HepG2 (cell line): ENCODE results near the gene PTPRQ. TPM values are rescaled to one million over a fixed set of nuclear protein-coding genes. Genes with fewer than 3 reads are reported as not detected.

Source experiments
- ATAC-seq: fragments of 200-7000 bp; cut with Tn5 transposase; 3 replicates; pipeline ENCODE4 v1.9.1; 2020; ENCODE audit warnings: mild to moderate bottlenecking, moderate library complexity
- BruUV-seq: library from RNA; stranded (reverse); fragments of 400-500 nt; replicated peaks from 2 replicates; lab custom pipeline; 2021; lab: Mats Ljungman, UMichigan
- CTCF ChIA-PET: fragments of 300-600 bp; formaldehyde crosslinking; extraction: SDS; loops from one replicate; lab custom pipeline; 2021; ENCODE audit warnings: low total read pairs, inconsistent platforms, low intra/inter-chr PET ratio; lab: Yijun Ruan, JAX
- POLR2A ChIA-PET: fragments of 350-600 bp; sonication (Branson Sonifier 250); formaldehyde crosslinking; loops from one replicate; lab custom pipeline; 2020; ENCODE audit warnings: antibody characterized with exemption, inconsistent platforms; lab: Yijun Ruan, JAX
- DNase-seq: peaks from one replicate; pipeline ENCODE4 v3.0.0-alpha.2; 2015; ENCODE audit warnings: low spot score
- FAIRE-seq: peaks from 3 replicates; lab custom pipeline; 2011; peaks lifted over from hg19 to GRCh38; lab: Jason Lieb, UNC
- H2AFZ ChIP-seq: one replicate; pipeline ENCODE4 v1.6.1; 2011; ENCODE audit warnings: low read length, inconsistent platforms
- H3K27ac ChIP-seq: fragments of 300-600 bp; 3 replicates; pipeline ENCODE4 v1.8.0; 2011; ENCODE audit warnings: mixed run types, mild to moderate bottlenecking, mixed read lengths, low read length, inconsistent platforms; ENCODE audit not compliant: insufficient read depth; ENCODE audit errors: extremely low read length
- H3K27me3 ChIP-seq, 2 experiments: fragments of 200-600 bp in 1 of 2; 2 replicates in 1 of 2; 3 replicates in 1 of 2; pipeline versions ENCODE4 v1.6.0 to v1.8.0; 2011; ENCODE audit warnings: low read length in 2 of 2, mild to moderate bottlenecking in 2 of 2, moderate library complexity in 2 of 2, inconsistent platforms in 1 of 2; ENCODE audit not compliant: insufficient read depth in 2 of 2, control insufficient read depth in 1 of 2
- H3K36me3 ChIP-seq, 2 experiments: fragments of 200-600 bp in 1 of 2; replicated peaks in 1 of 2; 2 replicates in 1 of 2; 3 replicates in 1 of 2; pipeline versions ENCODE4 v1.5.1 to v1.8.0; 2011; ENCODE audit warnings: low read length in 2 of 2, inconsistent platforms in 1 of 2; ENCODE audit not compliant: insufficient read depth in 2 of 2, control insufficient read depth in 1 of 2
- H3K4me1 ChIP-seq: 2 replicates; pipeline ENCODE4 v1.5.1; 2012; ENCODE audit warnings: low read length, inconsistent platforms; ENCODE audit not compliant: insufficient read depth
- H3K4me2 ChIP-seq: 2 replicates; pipeline ENCODE4 v1.6.0; 2011; ENCODE audit warnings: low read depth, low read length, inconsistent platforms
- H3K4me3 ChIP-seq, 3 experiments: fragments of 200-600 bp in 1 of 3; sonication (generic), shearing (Covaris generic) in 1 of 3; replicated peaks in 1 of 3; 2 replicates each; pipeline ENCODE4 v1.5.1; 2011 to 2016; ENCODE audit warnings: low read length in 3 of 3, inconsistent platforms in 2 of 3, low read depth in 2 of 3, mild to moderate bottlenecking in 2 of 3, control low read depth in 1 of 3, mixed read lengths in 1 of 3; ENCODE audit not compliant: insufficient read depth in 1 of 3
- H3K79me2 ChIP-seq: one replicate; pipeline ENCODE4 v1.6.1; 2011; ENCODE audit warnings: low read length, inconsistent platforms; ENCODE audit not compliant: insufficient read depth
- H3K9ac ChIP-seq: 2 replicates; pipeline ENCODE4 v1.6.0; 2011; ENCODE audit warnings: mild to moderate bottlenecking, low read depth, low read length, inconsistent platforms; ENCODE audit not compliant: insufficient read depth
- H3K9me3 ChIP-seq: 2 replicates; pipeline ENCODE4 v1.5.1; 2012; ENCODE audit warnings: mild to moderate bottlenecking, low read length
- H4K20me1 ChIP-seq: 2 replicates; pipeline ENCODE4 v1.6.0; 2011; ENCODE audit warnings: inconsistent platforms, mild to moderate bottlenecking, low read length, moderate library complexity; ENCODE audit not compliant: insufficient read depth
- AKAP8 ChIP-seq: sonication (generic); formaldehyde crosslinking; IDR thresholded peaks from 2 replicates; pipeline ENCODE4 v1.5.1; 2020; ENCODE audit warnings: mild to moderate bottlenecking, missing genetic modification reagents
- CSRNP2 ChIP-seq: sonication (generic); formaldehyde crosslinking; conservative IDR thresholded peaks from 2 replicates; pipeline ENCODE4 v1.8.0; 2022; ENCODE audit warnings: low read depth, missing genetic modification reagents
- FLYWCH1 ChIP-seq: sonication (generic); formaldehyde crosslinking; IDR thresholded peaks from 2 replicates; pipeline ENCODE4 v1.8.1; 2023; ENCODE audit warnings: mild to moderate bottlenecking, missing genetic modification reagents
- JUND ChIP-seq: sonication (generic); formaldehyde crosslinking; IDR thresholded peaks from 2 replicates; pipeline ENCODE4 v1.8.0; 2022; ENCODE audit warnings: mild to moderate bottlenecking, missing genetic modification reagents
- SALL2 ChIP-seq: sonication (generic); formaldehyde crosslinking; IDR thresholded peaks from 2 replicates; pipeline ENCODE4 v1.8.1; 2023; ENCODE audit warnings: mild to moderate bottlenecking, missing genetic modification reagents, inconsistent platforms
- SOX5 ChIP-seq: IDR thresholded peaks from 2 replicates; pipeline ENCODE4 v1.6.1; 2016; ENCODE audit warnings: borderline replicate concordance
- TFDP2 ChIP-seq: sonication (generic); formaldehyde crosslinking; IDR thresholded peaks from 2 replicates; pipeline ENCODE4 v1.4.0; 2020; ENCODE audit warnings: missing genetic modification reagents
- TRAFD1 ChIP-seq: sonication (generic); formaldehyde crosslinking; IDR thresholded peaks from 2 replicates; pipeline ENCODE4 v1.5.1; 2020; ENCODE audit warnings: missing genetic modification reagents, mild to moderate bottlenecking, borderline replicate concordance
- ZNF138 ChIP-seq: sonication (generic); formaldehyde crosslinking; IDR thresholded peaks from 2 replicates; pipeline ENCODE4 v1.5.0; 2020; ENCODE audit warnings: mild to moderate bottlenecking, low read depth, missing genetic modification reagents
- ZNF460 ChIP-seq: sonication (generic); formaldehyde crosslinking; IDR thresholded peaks from 2 replicates; pipeline ENCODE4 v1.5.1; 2020; ENCODE audit warnings: missing genetic modification reagents, mild to moderate bottlenecking, borderline replicate concordance
- ZNF687 ChIP-seq: sonication (generic); formaldehyde crosslinking; IDR thresholded peaks from 2 replicates; pipeline ENCODE4 v1.5.1; 2020; ENCODE audit warnings: mild to moderate bottlenecking, missing genetic modification reagents, moderate library complexity
- ZSCAN9 ChIP-seq: IDR thresholded peaks from 2 replicates; pipeline ENCODE4 v1.6.1; 2016; ENCODE audit warnings: borderline replicate concordance
- WGBS: methylation state at CpG from one replicate; pipeline ENCODE4 v1.1.6; 2017; ENCODE audit warnings: low lambda C conversion rate; 5-methylcytosine and 5-hydroxymethylcytosine counted together
- in situ Hi-C: cut with HindIII; loops from 2 replicates; pipeline ENCODE4 v1.10.0; 2017; ENCODE audit warnings: low pct_unique_long_range_greater_than_20kb; ENCODE audit not compliant: extremely low pct_ligation_motif_present
- intact Hi-C: fragments of 100-400 bp; cut with micrococcal nuclease; formaldehyde crosslinking; loops from one replicate; pipeline ENCODE4 v1.10.0; 2022; ENCODE audit not compliant: unreplicated experiment
- polyA plus RNA-seq, 8 experiments: library from polyadenylated mRNA; depleted of rRNA in 3 of 8; stranded (reverse) in 7 of 8; unstranded in 1 of 8; fragments of >200 nt; fragmentation: Illumina TruSeq in 4 of 8; extraction: Trizol in 4 of 8; gene quantifications; 2 replicates each; pipeline versions ENCODE4 v1.2.1 to v1.2.3, GENCODE V29; 2011 to 2016; ENCODE audit warnings: low read depth in 4 of 8, missing spikeins in 1 of 8, mixed read lengths in 1 of 8; ENCODE audit not compliant: insufficient read depth in 1 of 8
- total RNA-seq, 5 experiments: library from RNA; depleted of rRNA; stranded (reverse); fragments of >200 nt; fragmentation: Illumina TruSeq; extraction: Trizol; gene quantifications; 2 replicates each; pipeline ENCODE4 v1.2.3, GENCODE V29; 2016; ENCODE audit warnings: low read depth in 1 of 5

The PTPRQ gene
- total and polyA plus RNA-seq, 2 of the 13 experiments (the other 11 are each of a cell fraction or from before 2014, with no cell fraction given) = not detected

- H3K4me3 ChIP-seq = no peak overlapping the region
- H3K4me1 ChIP-seq = no peaks in the 10 kb centered on the region
- no peaks in the 10 kb centered on the region for H3K79me2 ChIP-seq
- H2AFZ ChIP-seq = no peak overlapping the region
- in situ Hi-C loops = no loop called here
- no peaks in the 10 kb centered on the region for H3K27me3 ChIP-seq
- intact Hi-C loops = no loop called here
- BruUV-seq = no TSS peak
- ChIA-PET POLR2A (no interaction called here), CTCF (no interaction called here)
- TF ChIP-seq SOX5 (CRISPR knock-in tag) = no peak
- TF ChIP-seq SALL2 (CRISPR knock-in tag) = no peak
- TF ChIP-seq FLYWCH1 (CRISPR knock-in tag) = no peak
- TF ChIP-seq JUND = no peak
- no peak for TF ChIP-seq CSRNP2 (CRISPR knock-in tag)
- no peak for TF ChIP-seq ZNF687 (CRISPR knock-in tag)
- TF ChIP-seq ZNF138 = no peak
- TF ChIP-seq ZSCAN9 (CRISPR knock-in tag) = no peak
- TF ChIP-seq AKAP8 (CRISPR knock-in tag) = no peak
- no peak for TF ChIP-seq TFDP2
- no peak for TF ChIP-seq TRAFD1 (CRISPR knock-in tag)
- TF ChIP-seq ZNF460 (CRISPR knock-in tag) = no peak
- H3K36me3 ChIP-seq = no peaks in the 10 kb centered on the region
- no peak overlapping the region for H3K27ac ChIP-seq
- H3K9ac ChIP-seq = no peak overlapping the region
- DNase-seq = no peak
- no peak for ATAC-seq
- H3K4me2 ChIP-seq = no peak overlapping the region
- H3K9me3 ChIP-seq = no peaks in the 10 kb centered on the region
- H4K20me1 ChIP-seq = no peaks in the 10 kb centered on the region
- no peak for FAIRE-seq
- 3% methylated on average over 2 of the region's 2 CpGs for WGBS
Measured at GRCh38 chr12:80690513-80690912, 246.5 kb downstream of the PTPRQ start.
